SH-SY5Y (cell line): Measurements from ENCODE around the gene PAX3.

Experiments used
- GATA2 ChIP-seq: IDR thresholded peaks from 2 replicates; pipeline ENCODE4 v1.6.1; 2011; ENCODE audit warnings: mild to moderate bottlenecking, low read depth, low read length
- GATA3 ChIP-seq: IDR thresholded peaks from 2 replicates; pipeline ENCODE4 v1.6.1; 2011; ENCODE audit warnings: low read depth, mild to moderate bottlenecking, low read length, moderate library complexity

DNA sequence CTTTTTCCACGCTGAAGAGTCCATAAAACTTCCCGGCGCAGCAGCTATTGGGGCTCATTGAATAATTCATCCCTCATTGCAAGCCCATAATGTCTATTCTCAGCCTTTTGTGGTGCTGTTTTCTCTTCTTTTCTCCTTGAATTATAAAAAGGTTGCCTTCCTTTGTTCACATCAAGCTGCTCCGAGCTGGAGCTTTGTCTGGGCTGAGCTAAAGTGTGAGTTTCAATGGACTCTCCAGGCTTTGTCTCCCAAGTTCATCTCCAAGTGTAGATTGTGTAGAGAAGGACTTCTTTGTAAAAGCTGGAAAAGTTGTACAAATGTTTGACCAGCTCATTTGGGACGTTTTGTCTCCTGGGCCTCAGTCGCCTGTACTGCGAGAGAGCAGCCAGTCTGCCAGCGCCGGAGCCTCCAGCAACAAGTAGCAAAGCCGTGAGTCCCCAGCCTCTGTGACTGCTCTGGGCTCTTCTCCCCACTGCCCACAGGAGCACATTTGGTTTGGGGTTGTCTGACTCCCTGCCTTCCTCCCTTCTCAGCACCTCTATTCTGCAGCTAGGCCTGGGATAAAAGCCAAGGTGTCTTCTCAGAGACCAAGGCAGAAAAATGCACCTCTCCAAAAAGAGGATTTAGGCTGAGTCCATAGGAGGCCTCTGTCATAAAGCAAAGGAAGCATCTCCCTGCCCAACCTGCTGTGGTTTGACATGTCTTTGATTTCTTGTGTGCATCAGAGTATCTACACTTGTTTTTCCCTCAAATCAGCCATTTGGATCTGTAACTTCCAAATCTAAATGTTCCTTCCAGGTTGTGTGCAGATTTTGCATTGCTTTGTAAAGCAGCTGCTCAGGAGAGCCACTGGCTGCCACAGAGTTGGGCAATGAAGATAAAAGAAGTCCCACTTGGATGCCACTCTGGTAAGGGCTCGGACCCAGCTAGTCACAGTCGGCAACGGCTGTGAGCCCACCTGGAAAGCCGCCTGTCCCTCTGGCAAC, 6.4 kb downstream of the PAX3 start:
- TF ChIP-seq GATA3 = no peak
- TF ChIP-seq GATA2 = no peak
